HUES48 (cell line): ENCODE measurements around the gene DNAJC7.
A peak's percentile ranks its signal among the peaks of the same experiment; 100 is the strongest.

ENCODE experiments used
- H3K27ac ChIP-seq: one replicate; pipeline ENCODE4 v1.7.0; 2013; ENCODE audit warnings: low read depth, low read length, inconsistent platforms
- H3K27me3 ChIP-seq: 2 replicates; pipeline ENCODE4 v1.6.1; 2013; ENCODE audit warnings: mild to moderate bottlenecking, low read length; ENCODE audit not compliant: control insufficient read depth, insufficient read depth
- H3K36me3 ChIP-seq: 2 replicates; pipeline ENCODE4 v1.6.1; 2013; ENCODE audit warnings: low read length; ENCODE audit not compliant: control insufficient read depth, insufficient read depth
- H3K4me1 ChIP-seq: 2 replicates; pipeline ENCODE4 v1.6.1; 2013; ENCODE audit warnings: mild to moderate bottlenecking, low read length; ENCODE audit not compliant: control insufficient read depth, insufficient read depth
- H3K4me3 ChIP-seq: 2 replicates; pipeline ENCODE4 v1.5.1; 2013; ENCODE audit warnings: mild to moderate bottlenecking, low read depth, low read length
- H3K9ac ChIP-seq: 2 replicates; pipeline ENCODE4 v1.6.1; 2013; ENCODE audit warnings: mild to moderate bottlenecking, low read depth, low read length, moderate library complexity
- H3K9me3 ChIP-seq: 2 replicates; pipeline ENCODE4 v1.6.1; 2013; ENCODE audit warnings: low read length; ENCODE audit not compliant: control insufficient read depth, insufficient read depth

Gene DNAJC7

DNA sequence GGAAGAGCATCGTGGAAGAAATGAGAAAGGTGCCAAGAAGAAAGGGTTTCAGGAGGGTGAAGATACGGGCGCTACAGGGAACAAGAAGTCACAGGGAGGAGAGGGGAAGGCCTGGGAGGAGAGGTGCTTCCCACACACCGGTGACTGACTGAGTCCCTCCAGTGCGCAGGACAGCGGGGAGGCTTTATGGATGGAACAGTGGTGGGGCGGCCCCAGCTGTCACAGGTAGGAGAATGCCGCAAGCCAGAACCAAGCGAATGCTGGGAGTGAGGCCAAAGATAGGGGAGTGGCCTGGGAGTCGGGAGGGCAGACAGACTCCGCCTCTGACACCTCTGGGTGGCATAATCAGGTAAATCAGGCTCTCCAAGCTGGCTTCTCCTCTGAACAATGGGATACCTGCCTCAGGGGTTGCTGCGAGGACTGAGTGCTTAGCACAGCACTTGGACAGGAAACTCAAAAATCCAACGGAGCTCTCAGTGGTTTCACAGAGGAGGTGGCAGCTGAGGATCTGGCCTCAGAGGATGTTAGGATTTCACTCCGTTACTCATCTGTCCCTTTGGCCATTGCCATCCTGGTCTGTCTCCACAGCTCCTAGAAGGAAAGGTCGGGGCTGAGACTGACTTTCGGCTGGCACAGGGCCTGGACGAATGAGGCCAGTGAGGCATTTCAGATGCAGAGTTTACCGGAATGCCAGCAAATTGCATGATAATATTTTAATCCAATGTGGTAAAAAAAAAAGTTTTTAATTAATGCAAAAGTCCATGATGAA lies 51.4 kb downstream of the DNAJC7 start:
- peak overlapping the region; percentile 87 for H3K27ac ChIP-seq
- H3K27me3 ChIP-seq, result no peaks in the 10 kb centered on the region
- peak overlapping the region; percentile 2; the same call in 1 of the 2 replicates for H3K9ac ChIP-seq
- peak overlapping the region; percentile 85 for H3K4me3 ChIP-seq
- H3K9me3 ChIP-seq, result no peaks in the 10 kb centered on the region
- H3K4me1 ChIP-seq, result peaks cover 10% of the 10 kb centered on the region
- H3K36me3 ChIP-seq, result peaks cover 18% of the 10 kb centered on the region

DNA sequence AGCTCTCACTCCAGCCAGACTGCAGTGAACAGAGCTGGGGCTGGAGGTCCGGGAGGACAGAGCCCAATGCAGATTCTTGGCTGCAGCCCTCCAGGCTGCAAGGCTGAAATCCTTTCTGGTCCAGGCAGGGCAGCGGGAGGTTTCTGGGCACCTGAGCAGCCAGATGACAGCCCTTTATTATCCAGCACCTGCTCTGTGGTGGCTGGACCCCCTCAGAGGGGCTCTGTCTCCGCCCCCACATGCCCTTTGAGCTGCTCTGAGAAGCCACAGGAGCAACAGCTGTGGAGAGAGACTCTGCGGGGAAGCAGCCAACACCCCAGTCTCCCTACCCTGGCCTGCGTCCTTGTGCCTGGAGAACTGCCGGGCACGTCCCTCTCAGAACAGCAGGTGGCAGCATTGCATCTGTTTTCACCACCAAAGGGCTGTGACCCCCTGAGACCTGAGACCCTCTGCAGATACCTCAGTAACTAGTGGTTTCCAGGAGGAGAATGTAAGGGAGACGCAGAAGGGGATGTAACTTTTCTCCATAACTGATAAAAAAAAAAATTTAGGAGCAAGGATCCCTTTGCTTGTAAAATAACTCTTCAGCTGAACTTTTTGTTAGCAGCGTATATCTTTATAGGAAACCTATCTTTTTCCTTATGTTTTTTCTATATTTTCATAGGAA lies 54.3 kb downstream of the DNAJC7 start:
- no peaks in the 10 kb centered on the region for H3K9me3 ChIP-seq
- peaks cover 19% of the 10 kb centered on the region for H3K4me1 ChIP-seq
- H3K36me3 ChIP-seq, result peaks cover under 1% of the 10 kb centered on the region; the same call in 1 of the 2 replicates
- no peak overlapping the region for H3K9ac ChIP-seq
- no peaks in the 10 kb centered on the region for H3K27me3 ChIP-seq
- no peak overlapping the region for H3K4me3 ChIP-seq
- H3K27ac ChIP-seq, result no peak overlapping the region

GRCh38 chr17:41962111-41962510 lies 55.1 kb downstream of the DNAJC7 start:
- Histone ChIP-seq H3K4me3 (no peak overlapping the region), H3K4me1 (peaks cover 20% of the 10 kb centered on the region)

DNA sequence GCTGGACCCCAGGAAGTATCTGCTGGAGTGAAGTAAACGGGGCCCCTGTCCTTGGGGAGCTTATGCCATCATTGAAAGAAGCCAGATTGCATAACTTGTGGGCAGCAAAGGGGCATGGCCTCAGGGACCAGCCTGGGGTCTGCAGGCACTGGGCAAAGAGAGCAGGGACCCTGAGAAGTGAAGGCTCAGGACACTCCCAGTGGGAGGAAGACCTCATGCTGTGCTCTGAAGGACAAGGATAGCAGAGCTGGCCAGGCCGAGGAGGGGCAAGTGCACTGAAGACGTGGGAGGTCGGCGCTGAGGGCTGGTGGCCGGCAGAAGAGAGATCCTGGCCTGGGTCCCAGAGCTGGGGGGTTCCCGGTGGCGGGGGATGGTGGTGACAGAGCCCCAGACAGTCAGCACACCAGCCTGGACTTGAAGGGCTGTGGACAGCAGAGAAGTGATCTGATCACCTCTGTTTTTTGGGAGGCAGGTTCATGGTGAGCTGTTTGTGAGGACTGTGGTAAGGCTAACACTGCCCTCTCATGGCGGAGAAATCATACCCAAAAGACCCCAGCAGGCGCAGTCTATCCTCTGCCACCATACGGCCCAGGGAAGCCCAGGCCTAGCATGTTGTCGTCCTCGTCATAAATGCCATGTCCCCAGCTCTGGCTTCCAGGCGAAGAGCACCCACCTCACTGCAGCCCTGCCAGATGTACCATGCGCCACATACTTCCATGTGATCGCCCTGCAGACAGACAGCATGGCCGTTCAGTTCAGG lies 57.7 kb downstream of the DNAJC7 start:
- Histone ChIP-seq H3K27ac (peak overlapping the region; percentile 51), H3K4me1 (peaks cover 16% of the 10 kb centered on the region), H3K4me3 (no peak overlapping the region), H3K27me3 (no peaks in the 10 kb centered on the region), H3K9me3 (no peaks in the 10 kb centered on the region), H3K9ac (no peak overlapping the region), H3K36me3 (no peaks in the 10 kb centered on the region)

More at GRCh38 chr17:41962111-41962510, 55.1 kb downstream of the DNAJC7 start:
- Histone ChIP-seq H3K36me3 (no peaks in the 10 kb centered on the region), H3K27ac (no peak overlapping the region), H3K9me3 (no peaks in the 10 kb centered on the region), H3K27me3 (no peaks in the 10 kb centered on the region), H3K9ac (no peak overlapping the region)

GRCh38 chr17:41959030-41959335 lies 58.3 kb downstream of the DNAJC7 start:
- H3K4me1 ChIP-seq, result peaks cover 16% of the 10 kb centered on the region
- H3K4me3 ChIP-seq, result no peak overlapping the region
- no peaks in the 10 kb centered on the region for H3K36me3 ChIP-seq
- no peak overlapping the region for H3K9ac ChIP-seq
- H3K27ac ChIP-seq, result peak overlapping the region; percentile 51
- H3K9me3 ChIP-seq, result no peaks in the 10 kb centered on the region
- H3K27me3 ChIP-seq, result no peaks in the 10 kb centered on the region

GRCh38 chr17:41957869-41958439 lies 59.3 kb downstream of the DNAJC7 start:
- Histone ChIP-seq H3K27ac (no peak overlapping the region), H3K36me3 (no peaks in the 10 kb centered on the region), H3K27me3 (no peaks in the 10 kb centered on the region), H3K9me3 (no peaks in the 10 kb centered on the region), H3K4me1 (peaks cover 16% of the 10 kb centered on the region), H3K9ac (no peak overlapping the region), H3K4me3 (no peak overlapping the region)

GRCh38 chr17:41957031-41957868 lies 60.0 kb downstream of the DNAJC7 start:
- Histone ChIP-seq H3K27ac (no peak overlapping the region), H3K9me3 (no peaks in the 10 kb centered on the region), H3K9ac (no peak overlapping the region)

DNA sequence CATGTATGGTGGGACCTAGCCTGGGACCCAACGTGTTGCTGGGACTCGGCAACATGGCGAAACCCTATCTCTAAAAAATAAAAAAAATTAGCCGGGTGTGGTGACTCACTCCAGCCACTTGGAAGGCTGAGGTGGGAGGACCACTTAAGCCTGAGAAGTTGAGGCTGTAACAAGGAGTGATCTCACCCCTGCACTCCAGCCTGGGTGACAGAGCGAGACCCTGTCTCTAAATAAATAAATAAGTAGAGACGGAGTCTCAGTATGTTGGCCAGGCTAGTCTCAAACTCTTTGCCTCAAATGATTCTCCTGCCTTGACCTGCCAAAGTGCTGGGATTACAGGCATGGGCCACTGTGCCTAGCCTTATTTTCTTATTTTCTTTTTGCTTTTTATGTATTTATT lies 60.7 kb downstream of the DNAJC7 start:
- no peak overlapping the region for H3K9ac ChIP-seq
- peaks cover 16% of the 10 kb centered on the region for H3K4me1 ChIP-seq
- H3K36me3 ChIP-seq, result no peaks in the 10 kb centered on the region
- H3K4me3 ChIP-seq, result no peak overlapping the region
- H3K27me3 ChIP-seq, result no peaks in the 10 kb centered on the region
- H3K9me3 ChIP-seq, result no peaks in the 10 kb centered on the region
- H3K27ac ChIP-seq, result no peak overlapping the region

More at GRCh38 chr17:41957031-41957868, 60.0 kb downstream of the DNAJC7 start:
- Histone ChIP-seq H3K36me3 (no peaks in the 10 kb centered on the region), H3K4me1 (peaks cover 16% of the 10 kb centered on the region), H3K27me3 (no peaks in the 10 kb centered on the region), H3K4me3 (no peak overlapping the region)

DNA sequence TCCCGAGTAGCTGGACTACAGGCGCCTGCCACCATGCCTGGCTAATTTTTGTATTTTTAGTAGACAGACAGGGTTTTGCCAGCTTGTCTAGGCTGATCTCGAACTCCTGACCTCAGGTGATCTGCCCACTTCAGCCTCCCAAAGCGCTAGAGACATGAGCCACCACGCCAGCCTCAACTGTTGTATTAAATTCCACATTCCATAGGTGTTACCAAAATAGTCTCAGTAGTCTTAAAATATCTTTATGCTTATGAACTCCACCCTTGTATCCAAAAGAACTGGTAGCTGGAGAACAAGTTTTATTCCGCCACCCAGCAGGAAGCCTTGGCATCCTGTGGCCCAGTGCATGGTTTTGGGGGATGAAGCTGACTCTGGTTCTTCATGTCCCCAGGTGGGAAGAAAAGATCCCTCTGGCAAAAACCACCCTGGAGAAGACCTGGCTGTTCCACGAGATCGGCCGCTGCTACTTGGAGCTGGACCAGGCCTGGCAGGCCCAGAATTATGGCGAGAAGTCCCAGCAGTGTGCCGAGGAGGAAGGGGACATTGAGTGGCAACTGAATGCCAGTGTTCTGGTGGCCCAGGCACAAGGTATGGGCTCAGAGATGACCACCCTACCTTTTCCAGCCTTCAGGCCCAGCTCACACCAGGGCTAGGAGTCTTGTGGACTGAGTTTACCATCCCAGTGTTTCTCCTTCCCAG lies 68.3 kb downstream of the DNAJC7 start:
- Histone ChIP-seq H3K36me3 (no peaks in the 10 kb centered on the region), H3K9me3 (no peaks in the 10 kb centered on the region), H3K4me3 (no peak overlapping the region), H3K27me3 (no peaks in the 10 kb centered on the region), H3K27ac (no peak overlapping the region), H3K4me1 (no peaks in the 10 kb centered on the region), H3K9ac (no peak overlapping the region)

DNA sequence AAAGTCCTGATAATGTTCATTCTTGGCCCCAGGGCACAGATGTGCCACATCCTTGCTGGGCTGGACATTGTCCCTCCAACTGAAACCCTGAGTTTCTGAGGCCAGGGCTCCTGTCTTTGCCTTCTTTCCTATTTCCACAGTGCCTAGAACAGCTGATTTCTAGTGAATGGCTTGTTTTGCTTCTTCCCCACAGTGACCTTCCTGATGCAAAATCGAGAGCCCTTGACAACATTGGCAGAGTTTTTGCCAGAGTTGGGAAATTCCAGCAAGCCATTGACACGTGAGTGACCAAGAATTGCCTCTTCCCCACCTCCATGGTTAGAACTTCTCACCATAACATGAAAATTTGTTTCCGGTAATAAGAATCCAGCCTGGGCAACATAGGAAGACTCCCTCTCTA lies 72.3 kb downstream of the DNAJC7 start:
- Histone ChIP-seq H3K4me1 (no peaks in the 10 kb centered on the region), H3K27me3 (no peaks in the 10 kb centered on the region)

More for the DNA sequence above, 72.3 kb downstream of the DNAJC7 start:
- no peaks in the 10 kb centered on the region for H3K36me3 ChIP-seq
- H3K27ac ChIP-seq, result no peak overlapping the region
- no peak overlapping the region for H3K4me3 ChIP-seq
- H3K9ac ChIP-seq, result no peak overlapping the region
- H3K9me3 ChIP-seq, result no peaks in the 10 kb centered on the region
